Stromal cell of bone marrow (primary cell): ENCODE results near the gene PNPLA7.

Experiments used
- DNase-seq: peaks from one replicate; pipeline ENCODE4 v3.0.0-alpha.2; 2012; ENCODE audit warnings: low read depth

Gene PNPLA7

DNA sequence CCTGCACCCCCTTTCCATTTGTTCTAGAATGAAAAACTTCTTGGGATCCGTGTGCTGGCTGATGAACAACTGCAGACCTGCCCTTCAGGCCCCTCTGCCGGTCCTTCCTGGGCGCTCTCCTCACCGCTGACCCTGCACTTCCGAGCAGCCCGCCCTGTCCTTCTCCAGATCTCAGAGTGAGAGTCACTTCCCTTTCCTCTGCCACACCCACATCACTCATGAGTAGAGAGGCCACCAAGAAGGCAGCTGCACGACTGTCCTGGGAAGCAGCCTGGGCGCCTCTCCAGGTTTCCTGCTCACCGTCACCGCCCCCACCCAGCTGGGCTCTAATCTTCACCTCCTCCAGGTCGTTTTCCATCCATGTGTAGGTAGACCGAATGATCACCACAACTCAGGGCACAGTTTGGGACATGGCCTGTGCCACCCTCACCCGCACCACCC is 56.1 kb downstream of the PNPLA7 start:
- no peak for DNase-seq

DNA sequence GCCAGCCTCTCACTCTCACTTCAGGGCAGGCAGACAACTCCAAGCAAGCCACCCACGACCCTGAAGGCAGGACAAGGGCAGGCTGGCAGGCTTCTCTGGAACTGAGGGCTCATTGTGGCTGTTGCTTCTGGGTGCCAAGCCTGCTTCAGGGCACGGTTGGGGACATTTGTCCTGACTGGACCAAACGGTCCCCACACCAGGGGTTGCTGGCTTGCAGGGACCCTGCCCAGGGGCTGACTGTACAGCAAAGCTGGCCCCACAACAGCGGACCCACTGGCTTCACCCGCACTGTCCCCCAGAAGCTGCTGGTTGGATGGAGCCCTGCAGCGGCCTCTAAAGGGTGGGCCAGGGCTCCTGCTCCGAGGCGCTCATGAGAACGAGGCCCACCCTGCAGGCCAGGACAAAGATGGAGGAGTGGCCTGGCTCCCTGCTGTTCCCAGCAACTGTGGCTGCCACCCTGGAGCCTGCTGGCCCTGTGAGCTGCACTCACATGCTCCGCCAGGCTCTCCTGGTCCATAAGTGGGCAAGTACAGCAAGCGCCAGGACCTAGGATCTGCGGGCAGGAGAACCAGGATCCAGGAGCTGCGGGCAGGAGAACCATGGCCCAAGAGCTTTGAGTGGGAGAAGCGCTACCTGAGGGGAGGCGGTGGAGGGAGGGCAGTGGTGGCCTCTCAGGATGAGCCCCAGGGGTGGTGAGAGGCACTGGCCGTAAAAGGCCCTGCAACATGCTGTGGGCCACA is 56.7 kb downstream of the PNPLA7 start:
- no peak for DNase-seq

DNA sequence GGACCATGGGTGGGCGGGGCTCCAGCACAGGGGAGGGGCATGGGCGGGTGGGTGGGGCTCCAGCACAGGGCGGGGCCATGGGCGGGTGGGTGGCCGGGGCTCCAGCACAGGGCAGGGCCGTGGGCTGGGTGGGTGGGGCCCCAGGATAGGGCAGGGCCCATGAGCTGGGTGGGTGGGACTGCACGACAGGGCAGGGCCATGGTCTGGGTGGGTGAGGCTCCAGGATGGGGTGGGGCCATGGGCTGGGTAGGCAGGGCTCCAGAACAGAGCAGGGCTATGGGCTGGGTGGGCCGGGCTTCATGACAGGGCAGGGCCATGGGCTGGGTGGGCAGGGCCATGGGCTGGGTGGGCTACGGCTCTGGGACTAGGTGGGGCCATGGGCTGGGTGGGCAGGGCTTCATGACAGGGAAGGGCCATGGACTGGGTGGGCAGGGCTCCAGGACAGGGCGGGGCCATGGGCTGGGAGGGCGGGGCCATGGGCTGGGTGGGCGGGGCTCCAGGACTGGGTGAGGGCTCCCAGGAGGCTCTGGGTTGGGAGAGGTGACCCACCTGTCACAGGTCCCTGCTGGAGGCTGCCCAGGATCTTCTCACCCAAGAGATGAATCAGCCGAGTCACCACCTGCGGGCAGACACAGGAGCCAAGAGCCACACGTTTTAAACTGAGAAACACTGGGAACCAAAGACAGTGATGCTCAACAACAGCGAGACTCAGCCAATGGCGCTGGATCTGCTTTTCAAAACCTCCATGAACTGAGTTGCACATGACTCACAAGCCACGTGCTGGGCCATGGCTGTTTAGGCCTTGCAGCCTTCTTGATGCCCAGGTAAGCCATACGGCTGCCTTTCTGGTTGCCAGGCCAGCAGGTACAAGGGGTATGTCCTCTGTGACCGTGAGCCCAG is 57.5 kb downstream of the PNPLA7 start:
- no peak for DNase-seq

DNA sequence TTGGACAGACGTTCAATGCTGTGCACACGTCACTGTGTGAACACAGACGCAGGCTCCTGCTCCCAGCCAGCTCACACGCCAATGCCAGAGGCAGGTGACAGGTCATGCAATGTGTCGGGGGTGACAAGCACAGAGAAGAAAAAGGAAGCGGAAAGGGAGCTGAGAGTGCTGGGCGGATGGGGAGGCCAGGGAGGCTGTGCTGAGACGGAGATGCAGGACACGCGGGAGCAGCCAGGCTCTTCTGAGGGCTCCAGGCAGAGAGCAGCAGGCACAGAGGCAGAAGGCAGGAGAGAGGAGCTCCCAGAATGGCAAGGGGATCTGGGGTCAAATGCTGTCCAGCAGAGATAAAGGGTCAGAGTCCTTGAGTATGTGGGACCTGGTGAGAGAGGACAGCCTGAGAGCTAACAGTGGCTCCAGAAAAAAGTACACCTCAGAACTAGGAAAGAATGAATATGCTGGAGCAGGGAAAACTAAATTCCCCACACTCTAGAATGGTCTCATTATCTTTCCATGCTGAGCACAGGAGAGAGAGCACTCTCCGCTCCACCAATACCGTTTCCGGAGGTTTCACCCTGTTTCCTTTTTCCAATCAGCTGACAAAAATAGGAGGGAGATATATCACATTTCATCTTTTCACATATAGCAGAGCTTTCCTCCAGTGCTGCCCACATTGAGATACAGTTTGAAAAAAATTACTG is 58.3 kb downstream of the PNPLA7 start:
- no peak for DNase-seq

DNA sequence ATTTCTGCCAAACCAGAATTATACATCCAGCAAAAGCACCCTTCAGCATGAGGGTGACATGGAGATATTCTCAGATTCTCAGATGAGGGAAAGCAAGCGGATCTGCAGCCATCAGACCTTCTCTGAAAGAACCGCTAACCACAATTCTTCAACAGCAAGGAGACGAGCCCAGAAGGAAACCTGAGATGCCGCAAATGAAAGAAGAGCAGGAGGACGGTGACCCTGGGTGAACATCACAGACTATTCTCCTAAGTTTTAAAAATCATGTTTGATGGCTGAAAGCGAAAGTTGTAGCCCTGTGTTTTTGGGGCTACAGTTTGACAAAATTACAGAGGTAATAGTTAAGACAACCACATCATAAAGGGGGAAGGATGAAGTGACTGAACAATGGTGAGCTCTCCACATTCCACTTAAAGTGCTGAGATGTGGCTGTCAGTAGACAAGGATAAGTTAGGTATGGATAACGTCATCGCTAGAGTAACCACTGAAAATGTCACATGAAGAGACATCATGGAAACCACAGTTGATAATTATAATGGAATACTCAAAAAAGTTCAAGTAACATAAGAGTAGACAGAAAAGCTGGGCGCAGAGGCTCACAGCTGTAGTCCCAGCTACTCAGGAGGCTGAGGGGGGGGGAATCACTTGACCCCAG is 59.5 kb downstream of the PNPLA7 start:
- DNase-seq, result no peak

DNA sequence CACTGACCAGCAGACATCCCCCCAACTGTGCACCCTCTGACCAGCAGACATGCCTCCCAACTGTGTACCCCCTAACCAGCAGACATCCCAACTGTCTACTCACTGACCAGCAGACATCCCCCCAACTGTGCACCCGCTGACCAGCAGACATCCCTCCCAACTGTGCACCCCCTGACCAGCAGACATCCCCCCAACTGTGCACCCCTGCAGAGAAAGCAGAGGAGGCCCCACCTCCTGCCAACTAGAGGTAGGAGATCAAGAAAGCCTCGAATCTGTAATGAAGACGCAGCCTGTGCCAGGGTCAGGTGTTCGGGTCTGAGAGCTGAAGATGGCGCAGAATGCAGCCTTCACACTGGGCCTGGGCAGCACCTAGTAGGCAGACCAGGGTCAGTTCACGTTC is 61.3 kb downstream of the PNPLA7 start:
- no peak for DNase-seq

DNA sequence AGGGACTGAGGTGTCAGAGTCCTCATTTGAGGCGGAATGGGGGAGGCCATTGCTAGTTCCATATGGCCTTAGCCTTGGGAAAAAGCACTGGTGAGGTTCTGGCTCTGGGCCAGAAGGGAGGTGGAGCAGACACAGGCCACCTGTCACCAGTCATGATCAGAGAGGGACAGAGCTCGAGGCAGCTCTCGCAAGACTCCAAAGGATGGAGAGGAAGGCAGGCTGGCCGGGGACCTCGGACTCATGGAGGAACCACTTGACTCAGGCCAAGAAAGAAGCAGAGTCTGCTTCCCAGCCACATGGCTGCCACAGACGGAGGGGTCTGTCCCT is 61.9 kb downstream of the PNPLA7 start:
- DNase-seq, result no peak

DNA sequence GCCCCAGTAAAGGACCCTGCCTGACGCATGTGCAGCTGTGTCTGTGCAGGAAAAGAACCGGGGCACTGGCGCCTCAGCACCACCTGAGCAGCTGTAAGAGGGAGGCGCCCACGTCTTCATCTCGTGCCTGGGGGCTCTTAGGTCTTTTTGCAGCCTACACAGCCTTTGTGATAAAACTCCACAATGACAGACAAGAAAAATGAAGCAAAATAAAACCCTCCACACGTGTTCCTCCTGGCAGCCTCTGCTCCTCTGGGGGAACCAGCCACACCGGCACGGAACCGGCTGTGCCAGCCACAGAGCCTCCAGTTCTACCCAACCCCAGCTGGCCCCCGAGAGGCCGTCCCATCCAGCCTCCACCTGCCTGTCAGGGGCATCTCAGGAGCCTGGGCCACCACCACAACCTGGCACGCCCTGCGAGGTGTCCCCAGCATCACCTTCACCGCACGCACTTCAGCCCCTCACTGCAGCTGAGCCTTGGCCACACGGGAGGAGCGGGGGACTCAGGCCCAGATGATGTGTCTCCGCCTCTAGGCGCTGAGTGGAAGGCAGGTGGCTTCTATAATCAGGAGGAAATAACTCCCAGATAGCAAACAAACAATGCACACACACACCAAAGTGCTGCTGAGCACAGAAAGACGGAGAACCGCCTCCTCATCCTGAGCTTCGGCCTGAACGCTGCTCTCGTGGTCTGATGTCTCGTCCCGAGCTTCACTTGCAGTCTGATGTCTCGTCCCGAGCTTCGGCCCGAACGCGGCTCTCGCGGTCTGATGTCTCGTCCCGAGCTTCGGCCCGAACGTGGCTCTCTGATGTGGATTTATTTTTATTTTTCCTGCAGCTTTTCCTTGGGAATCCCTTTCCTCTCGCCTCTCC is 62.5 kb downstream of the PNPLA7 start:
- DNase-seq, result no peak

DNA sequence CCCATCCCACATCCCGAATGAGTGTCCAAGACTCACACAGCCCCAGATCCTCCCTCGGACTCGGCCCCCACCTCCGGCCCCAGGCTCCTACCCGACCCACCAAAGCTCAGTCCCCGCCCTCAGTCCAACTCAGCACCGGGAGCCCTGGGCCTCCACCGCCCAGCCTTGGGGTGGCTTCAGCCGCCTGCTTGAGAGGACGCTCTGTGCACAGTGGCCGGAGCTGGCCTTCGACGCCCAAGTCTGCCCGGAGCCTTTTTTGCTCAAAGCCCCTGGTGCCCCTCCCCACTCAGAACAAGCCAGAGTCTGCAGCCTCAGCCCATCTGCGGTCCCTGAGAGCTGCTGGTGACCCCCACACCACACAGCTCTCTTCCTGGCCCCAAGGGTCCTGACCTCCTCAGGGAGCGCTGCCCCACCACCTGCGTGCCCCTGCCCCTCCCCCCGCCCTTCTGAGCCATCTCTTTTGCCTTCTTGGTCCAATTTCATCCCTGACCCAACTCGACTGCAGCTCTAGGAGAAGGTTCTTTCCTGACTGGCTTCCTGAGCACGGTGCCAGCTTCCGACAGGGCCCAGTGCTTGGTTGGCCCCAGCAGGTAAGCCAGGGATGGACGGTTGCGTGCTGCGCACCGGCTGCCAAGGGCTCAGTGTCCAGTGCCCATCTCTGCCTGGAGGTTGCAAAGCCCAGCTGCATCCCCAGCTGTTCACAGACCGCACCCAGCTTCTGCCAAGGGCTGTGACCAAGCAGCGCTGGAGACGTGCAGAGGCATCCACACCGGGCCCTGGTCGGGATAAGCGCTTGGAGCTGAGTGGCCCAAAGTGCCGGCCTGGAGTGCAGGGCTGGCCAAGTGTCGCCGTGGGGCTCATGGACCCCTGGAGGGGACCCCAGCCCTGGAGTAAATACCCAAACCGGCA is 63.4 kb downstream of the PNPLA7 start:
- DNase-seq, result no peak

DNA sequence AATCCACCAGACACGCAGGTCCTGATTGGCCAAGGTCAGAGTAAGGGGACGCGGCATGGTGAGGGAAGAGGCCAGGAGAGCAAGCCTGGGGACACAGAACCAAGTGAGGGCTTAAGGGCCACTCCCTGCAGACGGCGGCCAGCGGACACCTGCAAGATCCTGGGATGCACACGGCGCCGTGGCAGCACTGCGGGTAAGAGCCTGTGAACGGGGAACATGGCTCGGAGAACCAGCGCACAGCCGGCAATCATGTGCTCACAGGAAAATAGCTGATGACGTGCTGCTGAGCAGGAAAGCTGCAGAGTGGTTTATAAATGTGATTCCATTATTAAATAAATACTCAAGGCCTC is 64.1 kb downstream of the PNPLA7 start:
- no peak for DNase-seq

DNA sequence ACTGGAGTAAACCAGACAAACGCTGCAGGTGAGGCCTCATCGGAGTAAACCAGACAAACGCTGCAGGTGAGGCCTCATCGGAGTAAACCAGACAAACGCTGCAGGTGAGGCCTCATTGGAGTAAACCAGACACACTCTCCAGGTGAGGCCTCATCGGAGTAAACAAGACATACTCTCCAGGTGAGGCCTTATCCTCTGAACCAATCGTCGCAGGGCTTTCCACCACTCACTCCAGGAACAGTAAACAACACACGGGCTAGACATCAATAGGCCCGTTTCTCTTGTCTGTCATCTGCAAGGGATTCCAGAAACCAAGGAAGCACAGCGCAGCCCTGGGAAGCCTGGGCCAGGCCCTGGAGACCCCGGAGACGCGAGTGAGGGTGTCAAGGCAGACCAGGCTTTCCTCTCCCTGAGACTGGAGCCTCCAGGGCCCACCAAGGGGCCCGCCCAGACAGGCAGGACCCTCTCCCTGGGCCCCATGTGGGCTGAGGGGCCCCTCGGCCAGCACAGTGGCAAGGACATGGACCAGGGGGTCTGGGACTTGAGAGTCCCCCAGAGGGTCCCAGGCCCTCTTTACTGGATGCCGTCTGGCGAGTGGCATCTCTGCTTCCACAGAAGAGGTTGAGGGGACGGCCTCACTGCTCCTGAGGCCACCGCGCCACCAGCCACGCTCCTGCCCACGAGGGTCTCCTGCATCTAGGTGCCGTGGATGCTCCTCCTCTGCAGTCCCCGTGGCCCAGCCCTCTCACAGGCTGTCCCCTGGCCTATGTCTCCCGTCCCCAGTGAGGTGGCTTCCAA is 64.7 kb downstream of the PNPLA7 start:
- no peak for DNase-seq

DNA sequence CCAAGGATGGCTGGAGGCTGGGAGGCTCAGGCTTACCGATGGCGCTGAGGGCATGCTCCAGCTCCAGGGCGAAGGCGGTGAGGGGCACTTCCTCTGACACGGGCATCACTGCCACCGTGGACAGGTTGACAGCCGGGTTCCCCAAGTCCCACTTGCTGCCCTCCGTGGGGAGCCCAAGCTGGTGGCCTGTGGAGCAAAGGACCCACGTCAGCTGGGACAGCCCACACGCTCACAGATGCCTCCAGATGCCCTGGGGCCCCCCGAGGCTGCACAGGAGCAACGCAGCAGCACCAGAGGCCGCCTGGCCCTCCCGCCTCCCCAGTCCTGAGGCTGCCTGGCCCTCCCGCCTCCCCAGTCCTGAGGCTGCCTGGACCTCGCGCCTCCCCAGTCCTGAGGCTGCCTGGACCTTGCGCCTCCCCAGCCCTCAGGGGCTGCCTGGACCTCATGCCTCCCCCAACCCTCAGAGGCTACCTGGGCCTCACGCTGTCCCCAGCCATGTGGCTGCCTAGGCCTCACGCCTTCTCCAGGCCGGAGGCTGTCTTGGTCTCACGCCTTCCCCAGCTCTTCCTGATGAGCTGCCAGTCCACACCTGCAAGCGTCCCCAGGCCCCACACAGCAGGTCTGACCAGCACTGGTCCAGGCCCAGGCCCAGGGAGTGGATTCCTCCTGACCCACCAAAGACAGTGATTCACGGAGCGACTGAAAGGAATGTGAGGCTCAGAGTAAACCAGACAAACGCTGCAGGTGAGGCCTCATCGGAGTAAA is 65.5 kb downstream of the PNPLA7 start:
- no peak for DNase-seq

DNA sequence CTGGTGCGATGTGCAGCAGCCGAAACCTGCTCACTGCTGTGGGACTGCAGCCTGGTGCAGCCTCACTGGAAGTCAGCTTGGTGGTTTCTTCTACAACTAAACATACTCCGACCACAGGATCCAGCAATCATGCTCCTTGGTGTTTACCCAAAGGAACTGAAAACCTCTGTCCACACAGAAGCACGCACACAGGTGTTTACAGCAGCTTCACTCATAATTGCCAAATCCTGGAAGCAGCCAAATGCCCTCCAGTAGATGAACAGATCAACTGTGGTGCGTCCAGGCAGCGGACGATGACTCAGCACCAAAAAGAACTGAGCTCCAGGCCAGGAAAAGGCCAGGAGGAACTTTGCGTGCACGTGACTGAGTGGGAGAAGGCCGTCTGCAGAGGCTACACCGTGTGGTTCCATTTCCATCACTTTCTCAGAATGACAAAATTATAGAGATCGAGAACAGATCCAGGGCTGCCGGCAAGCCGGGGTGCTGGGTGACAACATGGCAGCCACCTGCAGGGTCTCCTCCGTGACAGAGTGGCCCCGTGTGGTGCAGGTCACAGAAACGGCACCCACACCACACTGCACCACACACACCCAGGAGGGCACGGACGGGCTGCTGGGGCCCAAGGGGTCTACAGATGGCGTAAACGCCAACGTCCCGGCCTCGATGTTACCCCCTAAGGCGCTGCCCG is 68.0 kb downstream of the PNPLA7 start:
- peak; percentile 61 for DNase-seq

DNA sequence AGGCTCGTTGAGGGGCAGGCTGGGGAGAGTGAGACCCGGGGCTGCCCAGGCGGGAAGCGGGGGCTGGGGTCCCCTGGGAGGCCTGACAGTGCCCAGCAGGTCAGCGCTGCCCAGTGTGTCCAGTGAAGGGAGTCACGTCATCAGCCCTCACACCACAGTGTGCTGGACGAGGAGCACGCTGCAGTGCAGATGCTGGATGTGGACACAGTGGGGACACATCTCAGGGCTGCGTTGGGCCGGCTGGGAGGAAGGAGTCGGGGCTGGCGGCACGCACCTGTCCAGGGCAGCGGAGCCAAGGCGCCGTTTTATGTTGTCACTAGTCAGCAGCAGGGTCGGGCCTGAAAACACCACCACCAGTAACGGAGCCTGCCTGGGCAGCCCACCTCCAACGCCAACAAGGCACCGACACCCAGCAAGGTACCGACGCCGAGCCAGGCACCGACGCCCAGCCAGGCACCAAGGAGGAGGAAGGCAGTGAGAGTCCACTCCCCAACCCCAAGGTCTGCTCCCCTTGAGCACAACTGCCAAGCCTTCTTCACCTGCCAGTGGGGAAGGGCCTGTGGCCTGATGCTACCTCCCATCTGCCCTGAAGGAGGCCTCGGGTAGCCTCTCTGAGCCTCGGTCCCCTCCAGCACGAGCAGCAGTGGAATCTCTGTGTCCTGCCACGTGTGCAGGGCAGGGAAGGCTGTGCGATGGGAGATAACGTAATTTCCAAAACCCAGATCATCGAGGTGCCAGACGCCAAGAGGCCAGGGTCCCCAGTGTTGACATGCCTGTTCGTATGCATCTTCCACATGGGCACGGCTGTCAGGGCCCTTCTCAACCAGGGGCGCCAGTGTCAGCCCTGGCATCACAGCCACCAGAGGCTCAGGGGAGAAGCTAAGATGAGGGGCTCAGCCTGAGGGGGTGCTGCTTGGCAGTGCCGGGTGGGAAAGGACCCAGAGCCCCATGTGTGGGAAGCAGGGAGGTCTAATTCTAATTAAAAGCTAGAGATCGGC is 69.2 kb downstream of the PNPLA7 start:
- no peak for DNase-seq

DNA sequence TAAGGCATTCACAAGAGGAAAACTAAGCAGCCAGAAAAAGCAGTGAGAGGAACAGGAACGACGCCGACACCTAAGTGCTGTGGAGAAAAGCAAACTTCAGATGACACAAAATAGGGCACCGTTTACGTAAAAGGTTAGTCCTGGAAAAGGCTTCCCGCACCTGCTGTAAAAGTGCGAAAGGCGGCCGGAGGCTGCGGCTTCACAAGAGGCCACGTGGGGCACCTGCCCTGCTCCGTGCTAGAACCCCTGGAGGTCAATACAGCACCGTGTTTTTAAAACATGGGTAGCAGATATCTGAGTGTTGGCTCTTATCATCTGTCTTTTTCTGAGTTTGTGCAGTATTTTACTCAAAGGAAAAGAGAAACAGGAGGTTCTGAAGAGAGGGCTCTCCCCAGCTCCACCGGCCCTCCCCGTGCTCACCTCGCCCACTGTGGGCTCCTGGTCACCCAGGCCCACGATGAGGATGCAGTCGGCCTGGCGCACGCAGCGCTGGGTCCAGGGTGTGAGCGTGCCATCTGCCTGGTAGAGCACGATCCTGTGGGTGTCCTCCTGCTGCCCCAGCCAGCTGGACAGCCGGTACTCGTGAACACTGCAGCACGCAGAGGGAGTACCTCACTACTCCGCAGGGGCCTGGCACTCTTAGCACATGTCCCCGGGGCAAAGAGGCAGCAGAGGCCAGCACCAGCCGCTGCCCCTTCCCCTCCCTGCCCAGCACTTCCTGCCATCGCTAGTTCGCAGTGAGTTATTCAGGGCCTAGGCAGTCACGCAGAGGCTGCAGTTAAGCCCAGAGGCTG is 70.1 kb downstream of the PNPLA7 start:
- no peak for DNase-seq
